IMR-90 (cell line): Measurements from ENCODE around the gene TBXAS1. TPM values are rescaled to one million over a fixed set of nuclear protein-coding genes. Genes with fewer than 3 reads are reported as not detected.

Experiments
- ATAC-seq: fragments of 200-7000 bp; cut with Tn5 transposase; 2 replicates; pipeline ENCODE4 v1.9.1; 2020; ENCODE audit warnings: low read depth, mild to moderate bottlenecking, moderate library complexity
- BruUV-seq: library from RNA; stranded (reverse); fragments of 400-500 nt; replicated peaks from 2 replicates; lab custom pipeline; 2021; lab: Mats Ljungman, UMichigan
- CTCF ChIA-PET: fragments of 300-600 bp; formaldehyde crosslinking; extraction: SDS; loops from one replicate; lab custom pipeline; 2021; ENCODE audit warnings: antibody characterized with exemption; lab: Yijun Ruan, JAX
- POLR2A ChIA-PET: fragments of 300-600 bp; sonication (Branson Sonifier 250); formaldehyde crosslinking; loops from one replicate; lab custom pipeline; 2022; ENCODE audit warnings: antibody characterized with exemption; ENCODE audit not compliant: unreplicated experiment; lab: Charles Lee
- DNase-seq: peaks from one replicate; pipeline ENCODE4 v3.0.0; 2013
- H2AFZ ChIP-seq: replicated peaks from 2 replicates; pipeline ENCODE3; 2013; ENCODE audit warnings: low read length, mild to moderate bottlenecking; ENCODE audit not compliant: poor library complexity
- H2AK5ac ChIP-seq: 2 replicates; pipeline ENCODE4 v1.6.1; 2013; ENCODE audit warnings: low read depth, low read length, inconsistent platforms
- H2AK9ac ChIP-seq: replicated peaks from 2 replicates; pipeline ENCODE3; 2013; ENCODE audit warnings: mild to moderate bottlenecking, low read depth, low read length, moderate library complexity; ENCODE audit not compliant: poor library complexity
- H2BK120ac ChIP-seq: 2 replicates; pipeline ENCODE4 v1.6.1; 2013; ENCODE audit warnings: low read depth, low read length, inconsistent platforms
- H2BK15ac ChIP-seq: 3 replicates; pipeline ENCODE4 v1.6.1; 2013; ENCODE audit warnings: low read depth, low read length, inconsistent platforms
- H2BK20ac ChIP-seq: 2 replicates; pipeline ENCODE4 v1.6.1; 2013; ENCODE audit warnings: low read depth, mild to moderate bottlenecking, inconsistent platforms, low read length, moderate library complexity
- H2BK5ac ChIP-seq: 2 replicates; pipeline ENCODE4 v1.6.1; 2013; ENCODE audit warnings: mild to moderate bottlenecking, low read depth, low read length, inconsistent platforms; ENCODE audit not compliant: poor library complexity, severe bottlenecking
- H3K14ac ChIP-seq: replicated peaks from 2 replicates; pipeline ENCODE4 v1.6.1; 2013; ENCODE audit warnings: low read depth, low read length, inconsistent platforms
- H3K18ac ChIP-seq: 2 replicates; pipeline ENCODE4 v1.6.1; 2013; ENCODE audit warnings: low read depth, low read length, control low read depth
- H3K23ac ChIP-seq: 2 replicates; pipeline ENCODE4 v1.6.1; 2013; ENCODE audit warnings: low read depth, low read length, inconsistent platforms
- H3K27ac ChIP-seq: 2 replicates; pipeline ENCODE4 v1.5.1; 2013; ENCODE audit warnings: mild to moderate bottlenecking, control low read depth, low read length; ENCODE audit not compliant: insufficient read depth
- H3K27me3 ChIP-seq: 2 replicates; pipeline ENCODE4 v1.6.1; 2013; ENCODE audit warnings: low read length; ENCODE audit not compliant: control insufficient read depth, insufficient read depth
- H3K36me3 ChIP-seq: 2 replicates; pipeline ENCODE4 v1.6.1; 2013; ENCODE audit warnings: low read length, mixed read lengths; ENCODE audit not compliant: control insufficient read depth, insufficient read depth
- H3K4ac ChIP-seq: 2 replicates; pipeline ENCODE4 v1.6.1; 2013; ENCODE audit warnings: low read depth, low read length, inconsistent platforms
- H3K4me1 ChIP-seq: 2 replicates; pipeline ENCODE4 v1.6.1; 2013; ENCODE audit warnings: low read length, mixed read lengths; ENCODE audit not compliant: control insufficient read depth, insufficient read depth
- H3K4me2 ChIP-seq: 2 replicates; pipeline ENCODE4 v1.6.1; 2013; ENCODE audit warnings: low read depth, mild to moderate bottlenecking, control low read depth, low read length, moderate library complexity
- H3K4me3 ChIP-seq: 2 replicates; pipeline ENCODE4 v1.5.1; 2013; ENCODE audit warnings: low read depth, mild to moderate bottlenecking, control low read depth, low read length, moderate library complexity; ENCODE audit not compliant: insufficient read depth
- H3K56ac ChIP-seq: 2 replicates; pipeline ENCODE4 v1.6.1; 2013; ENCODE audit warnings: low read length, inconsistent platforms; ENCODE audit not compliant: insufficient read depth; ENCODE audit errors: extremely low read depth
- H3K79me1 ChIP-seq, 2 experiments: 2 replicates each; pipeline ENCODE4 v1.6.1; 2013; ENCODE audit warnings: low read length in 2 of 2, inconsistent platforms in 1 of 2, low read depth in 1 of 2
- H3K9ac ChIP-seq: 2 replicates; pipeline ENCODE4 v1.6.1; 2013; ENCODE audit warnings: low read depth, low read length, control low read depth
- H3K9me1 ChIP-seq: 2 replicates; pipeline ENCODE4 v1.6.1; 2013; ENCODE audit warnings: low read length, inconsistent platforms; ENCODE audit not compliant: insufficient read depth
- H3K9me3 ChIP-seq: 2 replicates; pipeline ENCODE4 v1.6.1; 2013; ENCODE audit warnings: low read length; ENCODE audit not compliant: control insufficient read depth, insufficient read depth
- H4K20me1 ChIP-seq: 2 replicates; pipeline ENCODE4 v1.6.1; 2013; ENCODE audit warnings: low read length, inconsistent platforms; ENCODE audit not compliant: insufficient read depth
- H4K5ac ChIP-seq: 2 replicates; pipeline ENCODE4 v1.6.1; 2013; ENCODE audit warnings: mild to moderate bottlenecking, low read depth, low read length, control low read depth
- H4K8ac ChIP-seq, 2 experiments: 2 replicates each; pipeline ENCODE4 v1.6.1; 2013; ENCODE audit warnings: low read depth in 2 of 2, low read length in 2 of 2, control low read depth in 1 of 2, inconsistent platforms in 1 of 2
- H4K91ac ChIP-seq: 2 replicates; pipeline ENCODE4 v1.6.1; 2013; ENCODE audit warnings: low read depth, low read length, inconsistent platforms; ENCODE audit not compliant: insufficient read depth
- MAFK ChIP-seq: IDR thresholded peaks from 2 replicates; pipeline ENCODE4 v1.6.1; 2012; ENCODE audit warnings: low read depth, low read length, improper control_type of control experiment
- MXI1 ChIP-seq: IDR thresholded peaks from 2 replicates; pipeline ENCODE4 v1.6.1; 2012; ENCODE audit warnings: low read depth, mild to moderate bottlenecking, low read length, moderate library complexity, borderline replicate concordance
- WGBS, 2 experiments: methylation state at CpG; one replicate each; pipeline versions ENCODE4 v1.1.5 to v1.1.7; 2013; ENCODE audit warnings: missing lambda C conversion rate in 2 of 2; ENCODE audit not compliant: insufficient read length in 1 of 2; ENCODE audit errors: extremely low coverage in 2 of 2; 5-methylcytosine and 5-hydroxymethylcytosine counted together
- dilution Hi-C: fragments of 300-500 bp; cut with HindIII; formaldehyde crosslinking; loops from one replicate; pipeline ENCODE4 v1.14.3; 2018; ENCODE audit warnings: low sequenced_read_pairs; ENCODE audit not compliant: unreplicated experiment
- in situ Hi-C: fragments of 300-500 bp; cut with MboI; formaldehyde crosslinking; loops from 3 replicates; pipeline ENCODE4 v1.14.3; 2019; ENCODE audit warnings: low sequenced_read_pairs, inconsistent platforms, mixed read lengths
- intact Hi-C: fragments of 100-400 bp; cut with micrococcal nuclease; formaldehyde crosslinking; loops from 2 replicates; pipeline ENCODE4 v1.10.0; 2022
- polyA plus RNA-seq, 3 experiments: library from polyadenylated mRNA; depleted of rRNA; stranded (reverse); fragments of >200 nt; gene quantifications; 2 replicates each; pipeline ENCODE4 v1.2.3, GENCODE V29; 2012; ENCODE audit warnings: low replicate concordance in 1 of 3
- total RNA-seq: library from RNA; depleted of rRNA; stranded (reverse); fragments of >200 nt; gene quantifications from 2 replicates; pipeline ENCODE4 v1.2.3, GENCODE V29; 2012

Gene TBXAS1
- total and polyA plus RNA-seq, 2 of the 4 experiments (the other 2 are of a cell fraction) = 5.9 to 10.8 TPM

DNA sequence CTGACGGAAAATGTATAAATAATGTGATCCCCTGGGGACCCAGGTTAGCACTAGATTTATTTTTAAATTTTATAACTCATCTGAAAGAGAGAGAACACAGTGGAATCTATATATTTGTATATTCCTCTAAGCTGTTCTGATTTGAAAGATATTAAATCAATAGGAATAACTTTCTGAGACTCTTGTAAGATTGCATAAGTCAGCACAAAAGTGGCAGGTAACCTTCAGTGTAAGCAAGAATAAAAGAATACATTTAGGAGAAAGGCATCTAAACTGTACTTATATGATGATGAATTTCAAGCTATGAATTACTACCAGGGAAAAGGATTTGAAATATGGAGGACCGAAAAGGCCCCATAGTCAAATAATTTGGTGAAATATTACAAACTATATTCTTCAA lies 112.8 kb downstream of the TBXAS1 start:
- H3K27ac ChIP-seq = no peak overlapping the region
- peaks cover 3% of the 10 kb centered on the region for H3K36me3 ChIP-seq
- in situ Hi-C loops = no loop called here
- peak; percentile 59; the same call in 1 of the 2 replicates for TF ChIP-seq MAFK
- no peak for TF ChIP-seq MXI1
- WGBS, 2 experiments = no CpG with 5 or more reads among the region's 2 CpGs
- H3K14ac ChIP-seq = no peak overlapping the region
- H4K5ac ChIP-seq = no peak overlapping the region
- POLR2A ChIA-PET = no interaction called here
- no peaks in the 10 kb centered on the region for H3K27me3 ChIP-seq
- H3K18ac ChIP-seq = no peak overlapping the region
- H3K79me1 ChIP-seq = no peaks in the 10 kb centered on the region
- no peak overlapping the region for H2AK9ac ChIP-seq
- no peak overlapping the region for H3K23ac ChIP-seq
- no peak overlapping the region for H3K56ac ChIP-seq
- H2AFZ ChIP-seq = no peak overlapping the region
- no peak overlapping the region for H4K91ac ChIP-seq
- intact Hi-C loops = no loop called here
- H4K8ac ChIP-seq = no peak overlapping the region
- H3K9me1 ChIP-seq = no peaks in the 10 kb centered on the region; the same call in 1 of the 2 replicates
- ATAC-seq (no peak), DNase-seq (no peak)
- peaks cover 6% of the 10 kb centered on the region for H3K4me1 ChIP-seq
- CTCF ChIA-PET = interaction anchor here (1.0 kb wide), 1 partner anchor 11 kb away, joined by 3 read pairs; no protein-coding TSS in a partner anchor
- H4K20me1 ChIP-seq = no peaks in the 10 kb centered on the region
- H3K9ac ChIP-seq = no peak overlapping the region
- H2BK20ac ChIP-seq = no peak overlapping the region
- dilution Hi-C loops = no loop called here
- no peak overlapping the region for H3K4me3 ChIP-seq
- H2BK120ac ChIP-seq = no peak overlapping the region
- no peak overlapping the region for H2BK15ac ChIP-seq
- no peak overlapping the region for H3K4me2 ChIP-seq
- H2BK5ac ChIP-seq = no peak overlapping the region
- peaks cover 7% of the 10 kb centered on the region for H3K9me3 ChIP-seq
- no peak overlapping the region for H3K4ac ChIP-seq
- no peak overlapping the region for H2AK5ac ChIP-seq
- no TSS peak for BruUV-seq
